ENCODE measurements around the gene MTCH1. TPM values are rescaled to one million over a fixed set of nuclear protein-coding genes. Genes with fewer than 3 reads are reported as not detected.

MTCH1 gene
- total RNA-seq, 1 donor from 2014 or later, result 194 TPM

GRCh38 chr6:37014667-37015066 lies 28.7 kb upstream of the MTCH1 start:
- no peak for TF ChIP-seq CTCF (IDR thresholded peaks at IDR 0.05)
- Histone ChIP-seq H3K9me3 (no peaks in the 10 kb centered on the region), H3K36me3 (peaks cover 6% of the 10 kb centered on the region), H3K4me1 (no peaks in the 10 kb centered on the region), H3K27ac (no peak overlapping the region), H3K4me3 (no peak overlapping the region), H3K27me3 (no peaks in the 10 kb centered on the region)
- DNase-seq, result no peak
- no peak for ATAC-seq
- intact Hi-C loops (cut with DNase I), result loop anchor here (10.0 kb wide), 2 partner anchors 130 to 250 kb away; partner anchors contain the start of gene C6orf89

GRCh38 chr6:37013516-37014491 lies 27.8 kb upstream of the MTCH1 start:
- Histone ChIP-seq H3K36me3 (no peaks in the 10 kb centered on the region), H3K4me1 (no peaks in the 10 kb centered on the region), H3K9me3 (no peaks in the 10 kb centered on the region), H3K27me3 (no peaks in the 10 kb centered on the region), H3K27ac (no peak overlapping the region), H3K4me3 (no peak overlapping the region)
- no peak for DNase-seq
- ATAC-seq, result no peak
- intact Hi-C loops (cut with DNase I), result loop anchor here (10.0 kb wide), 2 partner anchors 129 to 249 kb away; partner anchors contain the start of gene C6orf89
- no peak for TF ChIP-seq CTCF (IDR thresholded peaks at IDR 0.05)

GRCh38 chr6:37011656-37012378 lies 25.8 kb upstream of the MTCH1 start:
- no peak for TF ChIP-seq CTCF (IDR thresholded peaks at IDR 0.05)
- H3K27me3 ChIP-seq, result no peaks in the 10 kb centered on the region
- ATAC-seq, result no peak
- no peaks in the 10 kb centered on the region for H3K36me3 ChIP-seq
- no peak for DNase-seq
- no peaks in the 10 kb centered on the region for H3K9me3 ChIP-seq
- H3K27ac ChIP-seq, result no peak overlapping the region
- intact Hi-C loops (cut with DNase I), result loop anchor here (10.0 kb wide), 2 partner anchors 127 to 247 kb away; partner anchors contain the start of gene C6orf89
- H3K4me3 ChIP-seq, result no peak overlapping the region
- H3K4me1 ChIP-seq, result no peaks in the 10 kb centered on the region

- H3K27me3 ChIP-seq, result no peaks in the 10 kb centered on the region
- H3K4me1 ChIP-seq, result no peaks in the 10 kb centered on the region
- H3K27ac ChIP-seq, result no peak overlapping the region
- TF ChIP-seq CTCF (IDR thresholded peaks at IDR 0.05), result no peak
- intact Hi-C loops (cut with DNase I), result loop anchor here (10.0 kb wide), 2 partner anchors 126 to 246 kb away; partner anchors contain the start of gene C6orf89
- DNase-seq, result no peak
- no peak overlapping the region for H3K4me3 ChIP-seq
- no peaks in the 10 kb centered on the region for H3K9me3 ChIP-seq
- ATAC-seq, result no peak
- H3K36me3 ChIP-seq, result no peaks in the 10 kb centered on the region
Observed at GRCh38 chr6:37010402-37010892, 24.5 kb upstream of the MTCH1 start.

Measured in upper lobe of right lung (tissue), 1 donor.